ENCODE results near the gene OOSP3. TPM values are rescaled to one million over a fixed set of nuclear protein-coding genes. Genes with fewer than 3 reads are reported as not detected.
A peak's percentile ranks its signal among the peaks of the same experiment; 100 is the strongest.
"Not testable (repeated sequence)": the region's sequence is repeated elsewhere in the genome, so short reads cannot be mapped to it uniquely, and the experiment has no call there.

Gene OOSP3
- total RNA-seq, 1 donor from 2014 or later, result not detected

DNA sequence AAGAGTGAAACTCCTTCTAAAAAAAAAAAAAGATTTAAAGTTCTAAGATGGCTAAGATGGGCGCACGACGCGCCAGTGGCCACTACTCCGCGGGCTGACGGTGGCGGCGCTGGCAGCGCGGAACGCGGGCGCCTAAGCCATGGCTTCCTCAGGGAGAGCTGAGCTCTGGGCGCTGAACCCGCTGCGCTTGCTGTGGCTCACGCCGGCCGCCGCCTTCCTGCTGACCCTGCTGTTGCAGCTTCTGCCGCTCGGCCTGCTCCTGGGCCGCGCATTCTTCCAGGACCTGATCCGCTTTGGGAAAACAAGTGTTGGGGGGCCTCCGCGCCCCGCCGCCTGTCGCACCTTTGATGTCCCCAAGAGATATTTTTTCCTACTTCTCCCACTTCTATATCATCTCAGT is 19.5 kb downstream of the OOSP3 start:
- no peak overlapping the region for H3K4me3 ChIP-seq (ENCODE audit: low read depth, low read length)
- no peaks in the 10 kb centered on the region for H3K27me3 ChIP-seq (ENCODE audit: control insufficient read depth, insufficient read depth, low read length)
- no peak for DNase-seq (ENCODE audit: low read depth)
- H3K36me3 ChIP-seq (ENCODE audit: control insufficient read depth, insufficient read depth, low read length), result no peaks in the 10 kb centered on the region
- TF ChIP-seq, protein P1, sequence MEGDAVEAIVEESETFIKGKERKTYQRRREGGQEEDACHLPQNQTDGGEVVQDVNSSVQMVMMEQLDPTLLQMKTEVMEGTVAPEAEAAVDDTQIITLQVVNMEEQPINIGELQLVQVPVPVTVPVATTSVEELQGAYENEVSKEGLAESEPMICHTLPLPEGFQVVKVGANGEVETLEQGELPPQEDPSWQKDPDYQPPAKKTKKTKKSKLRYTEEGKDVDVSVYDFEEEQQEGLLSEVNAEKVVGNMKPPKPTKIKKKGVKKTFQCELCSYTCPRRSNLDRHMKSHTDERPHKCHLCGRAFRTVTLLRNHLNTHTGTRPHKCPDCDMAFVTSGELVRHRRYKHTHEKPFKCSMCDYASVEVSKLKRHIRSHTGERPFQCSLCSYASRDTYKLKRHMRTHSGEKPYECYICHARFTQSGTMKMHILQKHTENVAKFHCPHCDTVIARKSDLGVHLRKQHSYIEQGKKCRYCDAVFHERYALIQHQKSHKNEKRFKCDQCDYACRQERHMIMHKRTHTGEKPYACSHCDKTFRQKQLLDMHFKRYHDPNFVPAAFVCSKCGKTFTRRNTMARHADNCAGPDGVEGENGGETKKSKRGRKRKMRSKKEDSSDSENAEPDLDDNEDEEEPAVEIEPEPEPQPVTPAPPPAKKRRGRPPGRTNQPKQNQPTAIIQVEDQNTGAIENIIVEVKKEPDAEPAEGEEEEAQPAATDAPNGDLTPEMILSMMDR (IDR thresholded peaks at IDR 0.05; ENCODE audit: insufficient read depth, low read length, poor library complexity, severe bottlenecking), result no peak

DNA sequence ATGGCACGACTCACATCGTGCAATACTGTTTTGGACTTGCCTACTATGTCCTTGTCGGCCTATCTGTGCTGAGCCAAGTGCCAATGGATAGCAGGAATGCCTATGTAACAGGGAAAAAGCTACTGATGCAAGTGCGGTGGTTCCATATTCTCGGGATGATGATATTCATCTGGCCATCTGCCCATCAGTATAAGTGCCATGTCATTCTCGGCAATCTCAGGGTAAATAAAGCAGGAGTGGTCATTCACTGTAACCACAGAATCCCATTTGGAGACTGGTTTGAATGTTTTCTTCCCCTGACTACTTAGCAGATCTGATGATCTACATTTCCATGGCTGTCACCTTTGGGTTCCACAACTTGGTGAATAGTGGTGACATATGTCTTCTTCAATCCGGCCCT is 20.1 kb downstream of the OOSP3 start:
- Histone ChIP-seq H3K27me3 (ENCODE audit: control insufficient read depth, insufficient read depth, low read length) (no peaks in the 10 kb centered on the region), H3K4me3 (ENCODE audit: low read depth, low read length) (no peak overlapping the region), H3K36me3 (ENCODE audit: control insufficient read depth, insufficient read depth, low read length) (no peaks in the 10 kb centered on the region)
- TF ChIP-seq, protein P1 (IDR thresholded peaks at IDR 0.05; ENCODE audit: insufficient read depth, low read length, poor library complexity, severe bottlenecking), result no peak
- no peak for DNase-seq (ENCODE audit: low read depth)

DNA sequence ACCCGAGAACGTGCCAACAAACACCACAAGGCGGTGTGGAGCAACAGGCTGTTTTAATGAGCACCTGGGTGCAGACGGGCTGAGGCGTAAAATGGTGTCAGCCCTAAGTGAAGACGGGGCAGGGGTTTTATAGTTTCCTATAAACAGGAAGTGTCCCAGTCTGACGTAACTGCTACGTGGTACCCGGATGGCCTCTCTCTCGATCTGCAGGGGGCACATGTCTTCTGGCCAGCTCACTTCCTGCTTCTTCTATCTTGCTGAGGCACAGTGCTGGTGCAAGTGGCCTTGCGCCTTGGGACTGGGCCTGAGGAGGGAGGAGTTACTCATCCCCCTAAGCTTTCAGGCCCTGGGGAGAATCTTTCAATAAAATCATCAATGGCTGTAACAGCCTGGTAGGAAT is 20.9 kb downstream of the OOSP3 start:
- Histone ChIP-seq H3K36me3 (ENCODE audit: control insufficient read depth, insufficient read depth, low read length) (no peaks in the 10 kb centered on the region), H3K4me3 (ENCODE audit: low read depth, low read length) (no peak overlapping the region), H3K27me3 (ENCODE audit: control insufficient read depth, insufficient read depth, low read length) (no peaks in the 10 kb centered on the region)
- DNase-seq (ENCODE audit: low read depth), result no peak
- TF ChIP-seq, protein P1 (IDR thresholded peaks at IDR 0.05; ENCODE audit: insufficient read depth, low read length, poor library complexity, severe bottlenecking), result no peak

DNA sequence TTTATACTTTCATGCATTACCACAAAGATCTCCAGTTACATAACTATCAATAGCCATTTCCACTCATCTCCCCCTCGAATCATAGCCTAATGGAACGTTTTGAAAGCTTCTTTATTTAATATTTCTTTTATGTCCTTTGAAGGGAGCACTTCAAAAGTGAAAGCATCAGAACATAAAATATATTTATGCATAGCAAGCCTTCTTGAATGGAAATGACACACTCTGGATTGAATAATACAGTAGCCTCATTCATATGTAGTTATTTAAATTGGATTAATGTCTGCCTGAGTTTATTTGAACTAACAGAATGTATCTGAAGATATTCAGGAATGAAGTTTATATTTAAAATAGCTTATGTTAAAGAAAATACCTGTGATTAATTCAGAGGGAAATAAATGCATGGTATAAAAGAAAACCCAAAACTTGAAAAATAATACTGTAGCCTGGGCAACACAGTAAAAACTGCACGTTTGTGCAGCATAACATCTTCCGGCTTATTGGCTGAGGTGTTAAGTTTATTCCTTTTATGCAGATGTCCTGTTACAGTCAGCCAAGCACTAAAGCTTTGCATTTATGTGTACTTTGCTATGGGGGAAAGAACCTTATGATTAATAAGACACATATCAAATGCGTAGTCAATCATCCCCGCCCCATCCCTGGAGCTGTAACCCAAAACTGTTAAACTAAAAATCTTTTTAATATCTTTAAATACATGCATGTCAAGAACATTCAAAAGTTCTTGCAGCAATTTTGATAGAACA is 22.0 kb downstream of the OOSP3 start:
- no peaks in the 10 kb centered on the region for H3K27me3 ChIP-seq (ENCODE audit: control insufficient read depth, insufficient read depth, low read length)
- no peak for DNase-seq (ENCODE audit: low read depth)
- H3K36me3 ChIP-seq (ENCODE audit: control insufficient read depth, insufficient read depth, low read length), result no peaks in the 10 kb centered on the region
- H3K4me3 ChIP-seq (ENCODE audit: low read depth, low read length), result no peak overlapping the region
- TF ChIP-seq, protein P1 (IDR thresholded peaks at IDR 0.05; ENCODE audit: insufficient read depth, low read length, poor library complexity, severe bottlenecking), result no peak

DNA sequence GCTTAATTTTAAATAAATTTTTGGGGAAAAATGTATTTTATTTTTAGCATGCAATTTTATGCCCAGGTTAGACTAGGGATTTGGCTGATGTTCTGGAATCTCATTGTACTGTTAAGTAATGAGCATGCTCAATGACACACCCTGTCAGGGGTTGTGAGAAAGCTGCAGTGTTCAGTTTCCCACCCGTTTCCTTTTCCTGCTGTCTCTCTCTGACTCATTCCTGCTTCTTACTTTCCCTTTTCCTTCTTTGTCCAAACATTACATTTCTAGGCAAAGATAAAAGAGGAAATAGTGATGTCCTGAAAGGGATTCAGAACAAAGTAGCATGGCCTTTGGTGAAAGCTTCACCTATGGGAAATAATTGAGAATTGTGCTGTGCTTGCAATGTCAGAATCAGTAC is 22.7 kb downstream of the OOSP3 start:
- TF ChIP-seq, protein P1 (IDR thresholded peaks at IDR 0.05; ENCODE audit: insufficient read depth, low read length, poor library complexity, severe bottlenecking), result no peak
- Histone ChIP-seq H3K27me3 (ENCODE audit: control insufficient read depth, insufficient read depth, low read length) (no peaks in the 10 kb centered on the region), H3K36me3 (ENCODE audit: control insufficient read depth, insufficient read depth, low read length) (no peaks in the 10 kb centered on the region), H3K4me3 (ENCODE audit: low read depth, low read length) (no peak overlapping the region)
- DNase-seq (ENCODE audit: low read depth), result peak; percentile 72

DNA sequence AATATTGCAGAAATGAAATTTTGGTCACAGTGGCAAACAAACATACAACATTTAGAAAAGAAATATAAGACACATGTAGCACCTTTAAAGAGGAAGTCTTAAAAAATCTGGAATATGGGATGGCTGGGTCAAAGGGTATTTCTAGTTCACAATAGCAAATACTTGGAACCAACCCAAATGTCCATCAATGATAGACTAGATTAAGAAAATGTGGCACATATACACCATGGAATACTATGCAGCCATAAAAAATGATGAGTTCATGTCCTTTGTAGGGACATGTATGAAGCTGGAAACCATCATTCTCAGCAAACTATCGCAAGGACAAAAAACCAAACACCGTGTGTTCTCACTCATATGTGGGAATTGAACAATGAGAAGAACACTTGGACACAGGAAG is 25.0 kb downstream of the OOSP3 start:
- H3K36me3 ChIP-seq (ENCODE audit: control insufficient read depth, insufficient read depth, low read length); DNase-seq (ENCODE audit: low read depth): not testable (repeated sequence)

More for the DNA sequence above, 25.0 kb downstream of the OOSP3 start:
- H3K27me3 ChIP-seq (ENCODE audit: control insufficient read depth, insufficient read depth, low read length); H3K4me3 ChIP-seq (ENCODE audit: low read depth, low read length): not testable (repeated sequence)

All from kidney epithelial cell (primary cell).